LNCAP (cell line): Measurements from ENCODE around the gene POU3F1.

Experiments used
- CTCF ChIP-seq: fragments of 450-650 bp; IDR thresholded peaks from 2 replicates; pipeline ENCODE4 v1.5.1; 2017; ENCODE audit warnings: mild to moderate bottlenecking

POU3F1 gene

GRCh38 chr1:38072858-38073257 lies 26.3 kb upstream of the POU3F1 start:
- no peak for TF ChIP-seq CTCF

- TF ChIP-seq CTCF: peak; percentile 29; the same call in 1 of the 2 replicates
These were observed 25.0 kb upstream of the POU3F1 start for GRCh38 chr1:38071312-38072256.

- no peak for TF ChIP-seq CTCF
These were observed 22.4 kb upstream of the POU3F1 start for GRCh38 chr1:38068980-38069340.

- TF ChIP-seq CTCF: no peak
These were observed 21.8 kb upstream of the POU3F1 start for GRCh38 chr1:38068220-38068979.

GRCh38 chr1:38064197-38064903 lies 17.8 kb upstream of the POU3F1 start:
- no peak for TF ChIP-seq CTCF

GRCh38 chr1:38063616-38064015 lies 17.0 kb upstream of the POU3F1 start:
- no peak for TF ChIP-seq CTCF
